ENCODE data around the gene TMBIM6. TPM values are rescaled to one million over a fixed set of nuclear protein-coding genes. Genes with fewer than 3 reads are reported as not detected.

TMBIM6 gene
- polyA plus RNA-seq, 2 of the 4 experiments (the other 2 are of a cell fraction) = 331 to 1,255 TPM

DNA sequence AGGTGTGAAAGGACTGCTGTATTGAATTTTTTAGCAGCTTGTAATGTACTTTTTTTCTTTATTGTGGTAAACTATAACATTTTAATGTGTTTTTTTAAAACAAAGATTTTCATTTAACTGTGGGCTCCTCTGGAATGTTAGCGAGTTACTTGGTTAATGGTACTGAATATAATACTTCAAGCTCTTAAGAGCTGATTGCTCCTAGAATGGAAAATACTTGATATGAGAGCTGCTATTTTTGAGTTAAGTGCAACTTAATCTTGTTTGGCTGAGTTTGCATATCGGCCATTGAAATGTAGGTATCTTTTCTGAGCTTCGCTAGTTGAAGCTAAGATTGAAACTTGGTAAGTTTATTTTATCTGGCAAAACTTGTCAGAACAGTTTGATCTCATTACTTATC lies 7.4 kb downstream of the TMBIM6 start:
- H3K4me1 ChIP-seq = peaks cover 27% of the 10 kb centered on the region
- WGBS (ENCODE audit: missing lambda C conversion rate) = 94% methylated on average over 3 of the region's 3 CpGs
- FAIRE-seq (no peak), DNase-seq (ENCODE audit: low read depth in 1 of 2, low spot score in 1 of 2) (no peak), ATAC-seq (no peak)
- H3K9me3 ChIP-seq = no peaks in the 10 kb centered on the region
- no peak overlapping the region for H3K4me3 ChIP-seq
- ChIA-PET CTCF (interaction anchor here (0.6 to 2.5 kb wide), 10 partner anchors 8 to 390 kb away, joined by 3 to 17 read pairs (median 3); no protein-coding TSS in a partner anchor), POLR2A (interaction anchor here (0.6 kb wide), 1 partner anchor 78 kb away, joined by 3 read pairs; no protein-coding TSS in a partner anchor)
- no peak overlapping the region for H3K27ac ChIP-seq
- no peak overlapping the region for H3K4me2 ChIP-seq
- TF ChIP-seq RNF2 (IDR thresholded peaks at IDR 0.05; ENCODE audit: borderline replicate concordance, low read depth) (no peak), TFCP2L1 (CRISPR knock-in tag; IDR thresholded peaks at IDR 0.05) (no peak), JUN (IDR thresholded peaks at IDR 0.05) (no peak), KDM5A (IDR thresholded peaks at IDR 0.05) (no peak)

DNA sequence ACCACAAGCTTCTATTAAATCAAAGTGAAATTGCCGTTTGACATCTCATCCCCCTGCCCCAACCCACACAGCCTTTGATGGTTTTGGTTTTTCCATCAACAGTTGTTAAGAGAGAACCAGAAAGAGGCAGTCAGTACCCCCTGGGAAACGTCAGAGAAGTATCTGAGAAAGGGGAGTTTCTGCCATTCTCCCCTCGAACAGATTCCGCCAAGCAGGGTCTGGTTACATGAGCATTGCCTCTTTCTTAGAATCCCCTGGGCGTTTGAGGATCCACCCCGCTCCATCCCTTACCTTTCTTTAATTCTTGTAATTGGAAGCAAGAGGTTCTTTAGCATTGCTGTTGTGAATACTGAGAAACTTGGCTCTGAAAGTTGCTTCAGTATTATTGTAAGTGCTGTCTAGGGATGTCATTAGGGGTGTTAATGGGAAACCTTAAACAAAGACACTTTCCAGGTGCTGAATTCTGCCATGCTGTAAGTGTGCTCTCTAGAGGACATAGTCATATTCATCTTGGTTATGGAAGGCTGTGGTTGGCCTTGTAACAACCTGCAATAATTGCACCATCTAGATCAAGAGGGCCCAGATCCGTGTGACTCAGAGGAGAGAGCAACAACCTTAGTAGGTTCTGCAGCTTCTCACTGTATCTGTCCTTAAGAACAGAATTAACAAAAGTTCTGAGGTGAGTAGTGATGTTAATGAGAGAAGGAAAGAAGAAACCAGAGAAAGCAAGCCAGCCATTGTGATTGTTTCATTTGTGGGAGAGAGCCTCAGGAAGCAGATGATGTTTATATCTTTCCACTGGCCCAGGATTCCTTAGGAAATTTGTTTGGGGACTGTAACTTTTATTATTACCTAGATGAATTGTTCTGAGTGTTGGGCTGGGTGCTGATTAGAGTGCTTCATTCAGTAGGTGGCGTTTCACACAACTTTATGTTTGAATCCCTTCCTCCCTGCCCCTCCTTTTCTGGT lies 9.0 kb downstream of the TMBIM6 start:
- Histone ChIP-seq H3K9me3 (no peaks in the 10 kb centered on the region), H3K4me2 (peak overlapping the region; percentile 51), H3K4me3 (no peak overlapping the region), H3K4me1 (peaks cover 21% of the 10 kb centered on the region), H3K27ac (peak overlapping the region; percentile 63 to 78)
- ATAC-seq (peak; percentile 71 to 91), DNase-seq (ENCODE audit: low read depth in 1 of 2, low spot score in 1 of 2) (peak in 1 of 2 experiments; percentile 49), FAIRE-seq (no peak)
- WGBS (ENCODE audit: missing lambda C conversion rate) = 80% methylated on average over 8 of the region's 8 CpGs
- CTCF ChIA-PET = interaction anchor here (0.7 to 2.5 kb wide), 7 partner anchors 9 to 236 kb away, joined by 3 to 17 read pairs (median 4); partner anchors contain the start of gene TMBIM6
- POLR2A ChIA-PET = interaction anchor here (1.6 kb wide), 1 partner anchor 9 kb away, joined by 14 read pairs; the partner anchor contains the start of gene TMBIM6
- TF ChIP-seq SMC3 (IDR thresholded peaks at IDR 0.05) (no peak), CBX2 (IDR thresholded peaks at IDR 0.05; ENCODE audit: borderline replicate concordance, low read depth) (no peak)

DNA sequence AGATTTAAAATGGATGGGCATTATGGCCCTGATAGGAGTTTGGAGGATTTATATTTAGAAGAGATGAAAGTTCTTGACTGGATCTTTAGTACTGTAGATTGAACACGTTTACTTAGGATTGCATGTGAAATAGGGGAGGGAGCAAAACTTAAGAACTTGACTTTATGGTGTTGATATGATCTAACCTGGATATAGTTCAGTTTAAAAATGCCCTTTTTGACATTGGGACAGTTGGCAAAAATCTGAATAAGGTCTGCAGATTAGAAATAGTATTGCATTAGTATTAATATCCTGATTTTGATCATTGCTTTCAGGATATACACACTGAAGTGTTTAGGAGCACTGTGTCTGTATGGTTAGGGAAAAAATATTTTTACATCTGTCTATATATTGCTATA lies 9.6 kb downstream of the TMBIM6 start:
- POLR2A ChIA-PET = interaction anchor here (1.6 to 2.5 kb wide), 1 partner anchor 10 kb away, joined by 10 to 14 read pairs; the partner anchor contains the start of gene TMBIM6
- no peaks in the 10 kb centered on the region for H3K9me3 ChIP-seq
- TF ChIP-seq HOXA7 (CRISPR knock-in tag; IDR thresholded peaks at IDR 0.05) = peak; percentile 57; the same call in 1 of the 2 replicates
- TF ChIP-seq ZNF302 (CRISPR knock-in tag; IDR thresholded peaks at IDR 0.05) = no peak
- H3K27ac ChIP-seq = peak overlapping the region; percentile 63 to 78; a peak in 5 of 6 replicates
- no peak for DNase-seq (ENCODE audit: low read depth in 1 of 2, low spot score in 1 of 2)
- 75% methylated on average over 1 of the region's 1 CpG for WGBS (ENCODE audit: missing lambda C conversion rate)
- FAIRE-seq = no peak
- peaks cover 21% of the 10 kb centered on the region for H3K4me1 ChIP-seq
- no peak overlapping the region for H3K4me3 ChIP-seq
- CTCF ChIA-PET = interaction anchor here (1.0 to 1.8 kb wide), 3 partner anchors 9 to 22 kb away, joined by 3 to 10 read pairs (median 7); partner anchors contain the start of gene TMBIM6
- peak overlapping the region; percentile 51; the same call in 2 of the 3 replicates for H3K4me2 ChIP-seq
- ATAC-seq = no peak

DNA sequence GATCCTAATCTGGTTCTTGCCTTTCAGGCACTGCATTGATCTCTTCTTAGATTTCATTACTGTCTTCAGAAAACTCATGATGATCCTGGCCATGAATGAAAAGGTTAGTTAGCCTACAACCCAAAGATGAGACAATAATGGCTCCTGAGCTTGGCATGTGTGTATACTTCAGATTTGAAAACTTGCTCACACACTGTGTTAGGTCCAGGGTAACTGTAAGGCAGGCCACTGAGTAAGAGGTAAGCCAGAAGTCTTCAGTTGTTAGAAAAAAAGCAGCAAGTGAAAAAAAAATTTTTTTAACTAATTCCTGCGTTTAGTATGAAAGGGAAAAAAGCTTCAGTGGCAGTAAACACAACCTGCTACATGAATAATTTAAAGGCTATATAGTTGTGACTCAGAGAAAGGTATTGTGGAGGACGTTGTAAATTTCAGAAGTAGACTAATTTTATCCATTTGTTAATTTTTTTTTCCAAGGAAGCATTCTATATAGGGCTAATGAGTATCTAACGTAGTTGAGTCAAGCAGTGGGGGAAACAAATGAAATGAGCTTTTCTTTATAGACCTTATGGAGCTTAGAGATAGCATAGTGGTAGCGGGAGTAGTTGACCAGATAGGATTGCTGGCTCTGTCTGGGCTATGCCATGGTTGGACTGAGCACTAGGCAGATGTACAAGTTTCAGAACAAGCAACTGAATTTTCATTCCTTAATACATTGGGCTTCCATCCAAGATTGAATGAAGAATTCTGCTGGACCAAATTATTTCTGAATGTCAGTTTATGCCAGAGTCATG lies 20.5 kb downstream of the TMBIM6 start:
- FAIRE-seq = no peak
- TF ChIP-seq CHD4 (IDR thresholded peaks at IDR 0.05; ENCODE audit: borderline replicate concordance) (no peak), HOXB5 (CRISPR knock-in tag; IDR thresholded peaks at IDR 0.05) (no peak), CBX8 (IDR thresholded peaks at IDR 0.05) (no peak), SMC3 (IDR thresholded peaks at IDR 0.05) (no peak), KDM5A (IDR thresholded peaks at IDR 0.05) (no peak), MYC (IDR thresholded peaks at IDR 0.05; ENCODE audit: borderline replicate concordance, low read length) (no peak), MAFK (IDR thresholded peaks at IDR 0.05; ENCODE audit: partially characterized antibody) (no peak), EP300 (IDR thresholded peaks at IDR 0.05) (no peak), PHF8 (IDR thresholded peaks at IDR 0.05; ENCODE audit: borderline replicate concordance, low read depth) (no peak), HEYL (CRISPR knock-in tag; IDR thresholded peaks at IDR 0.05) (no peak)
- TF ChIP-seq, protein P1, sequence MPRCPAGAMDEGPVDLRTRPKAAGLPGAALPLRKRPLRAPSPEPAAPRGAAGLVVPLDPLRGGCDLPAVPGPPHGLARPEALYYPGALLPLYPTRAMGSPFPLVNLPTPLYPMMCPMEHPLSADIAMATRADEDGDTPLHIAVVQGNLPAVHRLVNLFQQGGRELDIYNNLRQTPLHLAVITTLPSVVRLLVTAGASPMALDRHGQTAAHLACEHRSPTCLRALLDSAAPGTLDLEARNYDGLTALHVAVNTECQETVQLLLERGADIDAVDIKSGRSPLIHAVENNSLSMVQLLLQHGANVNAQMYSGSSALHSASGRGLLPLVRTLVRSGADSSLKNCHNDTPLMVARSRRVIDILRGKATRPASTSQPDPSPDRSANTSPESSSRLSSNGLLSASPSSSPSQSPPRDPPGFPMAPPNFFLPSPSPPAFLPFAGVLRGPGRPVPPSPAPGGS (IDR thresholded peaks at IDR 0.05) = no peak

More for the DNA sequence above, 20.5 kb downstream of the TMBIM6 start:
- H3K9me3 ChIP-seq = no peaks in the 10 kb centered on the region
- ChIA-PET CTCF (interaction anchor here (0.8 to 4.1 kb wide), 23 partner anchors 8 to 180 kb away, joined by 3 to 27 read pairs (median 4); partner anchors contain the start of gene TMBIM6), POLR2A (interaction anchor here (1.0 kb wide), 1 partner anchor 20 kb away, joined by 3 read pairs; the partner anchor contains the start of gene TMBIM6)
- no peak for DNase-seq (ENCODE audit: low read depth in 1 of 2, low spot score in 1 of 2)
- 87% methylated on average over 4 of the region's 4 CpGs for WGBS (ENCODE audit: missing lambda C conversion rate)
- no peaks in the 10 kb centered on the region for H3K4me1 ChIP-seq
- no peak overlapping the region for H3K4me2 ChIP-seq
- no peak overlapping the region for H3K27ac ChIP-seq
- ATAC-seq = no peak; a peak in 1 of 6 replicates
- H3K4me3 ChIP-seq = no peak overlapping the region

Measured in A549 (cell line).